Endothelial cell (in vitro differentiated cells): ENCODE measurements around the gene NDFIP1. TPM values are rescaled to one million over a fixed set of nuclear protein-coding genes. Genes with fewer than 3 reads are reported as not detected.

ENCODE experiments used
- DNase-seq: peaks from one replicate; pipeline ENCODE4 v3.0.0; 2021; ENCODE audit warnings: low spot score
- H3K27ac Mint-ChIP-seq: one replicate; pipeline ENCODE4 v1.8.0; 2021; ENCODE audit warnings: mixed read lengths, inconsistent platforms; ENCODE audit not compliant: unreplicated experiment
- H3K27me3 Mint-ChIP-seq: one replicate; pipeline ENCODE4 v1.8.0; 2021; ENCODE audit warnings: mild to moderate bottlenecking, moderate library complexity, mixed read lengths, inconsistent platforms; ENCODE audit not compliant: unreplicated experiment
- H3K36me3 Mint-ChIP-seq: one replicate; pipeline ENCODE4 v1.8.0; 2021; ENCODE audit warnings: mild to moderate bottlenecking, low read depth, mixed read lengths, inconsistent platforms; ENCODE audit not compliant: unreplicated experiment
- H3K4me1 Mint-ChIP-seq: one replicate; pipeline ENCODE4 v1.8.0; 2021; ENCODE audit warnings: mild to moderate bottlenecking, mixed read lengths, inconsistent platforms; ENCODE audit not compliant: unreplicated experiment
- H3K4me3 Mint-ChIP-seq: one replicate; pipeline ENCODE4 v1.8.0; 2021; ENCODE audit warnings: mild to moderate bottlenecking, mixed read lengths, inconsistent platforms; ENCODE audit not compliant: unreplicated experiment
- H3K9me3 Mint-ChIP-seq: one replicate; pipeline ENCODE4 v1.8.0; 2021; ENCODE audit warnings: mixed read lengths, inconsistent platforms; ENCODE audit not compliant: unreplicated experiment
- total RNA-seq: library from RNA; stranded (reverse); fragmentation: NEBNext Ultra II Directional; extraction: Animal tissue kit (Norgen Biotek cat#: 25700); gene quantifications from one replicate; pipeline ENCODE4 v1.2.1, GENCODE V29; 2021; ENCODE audit not compliant: unreplicated experiment
- TF ChIP-seq, protein P1 (sequence below): fragments of 200-600 bp; sonication (generic); IDR thresholded peaks from one replicate; pipeline ENCODE4 v1.5.0; 2021; ENCODE audit warnings: antibody characterized with exemption; ENCODE audit not compliant: unreplicated experiment

The NDFIP1 gene
- total RNA-seq, 1 donor from 2014 or later: 34.8 TPM

GRCh38 chr5:142097681-142098080 is 10.9 kb upstream of the NDFIP1 start:
- no peaks in the 10 kb centered on the region for H3K36me3 Mint-ChIP-seq
- TF ChIP-seq, protein P1, sequence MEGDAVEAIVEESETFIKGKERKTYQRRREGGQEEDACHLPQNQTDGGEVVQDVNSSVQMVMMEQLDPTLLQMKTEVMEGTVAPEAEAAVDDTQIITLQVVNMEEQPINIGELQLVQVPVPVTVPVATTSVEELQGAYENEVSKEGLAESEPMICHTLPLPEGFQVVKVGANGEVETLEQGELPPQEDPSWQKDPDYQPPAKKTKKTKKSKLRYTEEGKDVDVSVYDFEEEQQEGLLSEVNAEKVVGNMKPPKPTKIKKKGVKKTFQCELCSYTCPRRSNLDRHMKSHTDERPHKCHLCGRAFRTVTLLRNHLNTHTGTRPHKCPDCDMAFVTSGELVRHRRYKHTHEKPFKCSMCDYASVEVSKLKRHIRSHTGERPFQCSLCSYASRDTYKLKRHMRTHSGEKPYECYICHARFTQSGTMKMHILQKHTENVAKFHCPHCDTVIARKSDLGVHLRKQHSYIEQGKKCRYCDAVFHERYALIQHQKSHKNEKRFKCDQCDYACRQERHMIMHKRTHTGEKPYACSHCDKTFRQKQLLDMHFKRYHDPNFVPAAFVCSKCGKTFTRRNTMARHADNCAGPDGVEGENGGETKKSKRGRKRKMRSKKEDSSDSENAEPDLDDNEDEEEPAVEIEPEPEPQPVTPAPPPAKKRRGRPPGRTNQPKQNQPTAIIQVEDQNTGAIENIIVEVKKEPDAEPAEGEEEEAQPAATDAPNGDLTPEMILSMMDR: no peak
- no peaks in the 10 kb centered on the region for H3K9me3 Mint-ChIP-seq
- no peak overlapping the region for H3K4me3 Mint-ChIP-seq
- H3K27ac Mint-ChIP-seq: no peak overlapping the region
- H3K4me1 Mint-ChIP-seq: peaks cover 17% of the 10 kb centered on the region
- no peak for DNase-seq
- H3K27me3 Mint-ChIP-seq: peaks cover 3% of the 10 kb centered on the region

DNA sequence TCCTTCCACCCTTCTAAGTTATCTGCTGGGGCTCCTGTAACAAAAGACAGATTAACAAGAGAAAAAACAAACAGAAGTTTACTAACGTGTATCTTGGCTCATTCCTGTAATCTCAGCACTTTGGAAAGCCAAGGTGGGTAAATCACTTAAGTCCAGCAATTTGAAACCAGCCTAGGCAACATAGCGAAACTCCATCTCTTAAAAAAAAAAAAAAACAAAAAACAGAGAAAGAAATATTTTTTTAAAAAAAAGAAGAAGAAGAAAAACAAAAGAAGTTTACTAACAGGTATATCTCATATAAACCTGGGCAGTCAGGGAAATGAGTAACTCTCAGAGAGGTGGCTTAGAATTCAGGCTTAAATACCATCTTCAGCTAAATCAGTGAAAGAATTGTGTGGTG is 10.3 kb upstream of the NDFIP1 start:
- H3K27ac Mint-ChIP-seq: no peak overlapping the region
- no peaks in the 10 kb centered on the region for H3K36me3 Mint-ChIP-seq
- no peaks in the 10 kb centered on the region for H3K9me3 Mint-ChIP-seq
- TF ChIP-seq, protein P1: no peak
- no peak overlapping the region for H3K4me3 Mint-ChIP-seq
- no peak for DNase-seq
- peaks cover 3% of the 10 kb centered on the region for H3K27me3 Mint-ChIP-seq
- H3K4me1 Mint-ChIP-seq: peaks cover 17% of the 10 kb centered on the region

- H3K4me3 Mint-ChIP-seq: no peak overlapping the region
- H3K4me1 Mint-ChIP-seq: peaks cover 17% of the 10 kb centered on the region
- H3K36me3 Mint-ChIP-seq: no peaks in the 10 kb centered on the region
- no peak for DNase-seq
- no peak overlapping the region for H3K27ac Mint-ChIP-seq
- peaks cover 3% of the 10 kb centered on the region for H3K27me3 Mint-ChIP-seq
- no peaks in the 10 kb centered on the region for H3K9me3 Mint-ChIP-seq
- TF ChIP-seq, protein P1: no peak
These were observed 9.6 kb upstream of the NDFIP1 start for GRCh38 chr5:142098931-142099330.

DNA sequence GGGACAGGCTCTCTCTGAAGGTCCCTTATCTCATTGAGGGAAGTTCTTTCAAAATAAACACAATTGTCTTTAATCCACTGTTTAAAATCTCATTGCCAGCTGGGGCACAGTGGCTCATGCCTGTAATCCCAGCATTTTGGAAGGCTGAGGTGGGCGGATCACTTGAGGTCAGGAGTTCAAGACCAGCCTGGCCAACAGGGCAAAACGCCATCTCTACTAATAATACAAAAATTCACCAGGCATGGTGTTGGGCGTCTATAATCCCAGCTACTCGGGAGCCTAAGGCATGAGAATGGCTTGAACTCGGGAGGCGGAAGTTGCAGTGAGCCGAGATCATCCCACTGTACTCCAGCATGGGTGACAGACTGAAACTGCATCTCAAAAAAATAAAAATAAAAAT is 8.3 kb upstream of the NDFIP1 start:
- no peak for DNase-seq
- Mint-ChIP-seq H3K27ac (no peak overlapping the region), H3K9me3 (no peaks in the 10 kb centered on the region), H3K4me1 (peaks cover 8% of the 10 kb centered on the region), H3K4me3 (no peak overlapping the region), H3K36me3 (no peaks in the 10 kb centered on the region), H3K27me3 (peaks cover 3% of the 10 kb centered on the region)
- TF ChIP-seq, protein P1: no peak

DNA sequence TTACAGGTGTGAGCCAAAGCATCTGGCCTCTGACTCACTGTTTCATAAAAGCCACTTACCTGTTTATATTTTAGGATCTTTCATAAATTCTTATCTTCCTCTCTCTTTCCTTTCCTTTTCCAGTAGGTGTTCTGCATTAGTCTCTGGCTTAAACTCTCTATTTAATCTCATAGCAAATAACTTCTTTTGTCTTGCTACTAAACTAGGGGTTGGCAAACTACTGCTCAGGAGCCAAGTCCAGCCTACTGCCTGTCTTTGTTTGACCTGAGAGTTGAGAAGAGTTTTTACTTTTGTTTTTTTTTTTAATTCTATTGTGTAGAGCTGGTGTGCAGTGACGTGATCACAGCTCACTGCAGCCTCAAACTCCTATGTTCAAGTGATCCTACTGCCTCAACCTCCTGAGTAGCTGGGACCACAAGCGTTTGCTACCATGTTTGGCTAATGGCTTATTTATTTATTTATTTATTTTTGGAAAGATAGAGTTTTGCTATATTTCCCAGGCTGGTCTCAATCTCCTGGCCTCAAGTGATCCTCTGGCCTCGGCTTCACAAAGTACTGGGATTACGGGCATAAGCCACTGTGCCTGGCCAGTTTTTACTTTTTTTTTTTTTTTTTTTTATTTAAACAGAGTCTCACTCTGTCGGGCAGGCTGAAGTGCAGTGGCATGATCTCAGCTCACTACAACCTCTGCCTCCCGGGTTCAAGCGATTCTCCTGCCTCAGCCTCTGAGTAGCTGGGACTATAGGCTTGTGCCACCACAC is 5.4 kb upstream of the NDFIP1 start:
- TF ChIP-seq, protein P1: no peak
- H3K4me1 Mint-ChIP-seq: peaks cover 3% of the 10 kb centered on the region
- no peaks in the 10 kb centered on the region for H3K9me3 Mint-ChIP-seq
- H3K27ac Mint-ChIP-seq: no peak overlapping the region
- peaks cover 2% of the 10 kb centered on the region for H3K36me3 Mint-ChIP-seq
- H3K4me3 Mint-ChIP-seq: no peak overlapping the region
- DNase-seq: no peak
- H3K27me3 Mint-ChIP-seq: peaks cover 3% of the 10 kb centered on the region
